IMR-90 (cell line): ENCODE measurements around the gene USB1.

ENCODE experiments used
- BHLHE40 ChIP-seq: fragments of 150-350 bp; IDR thresholded peaks from 2 replicates; pipeline ENCODE4 v1.6.1; 2016; ENCODE audit warnings: mild to moderate bottlenecking, low read depth, low read length
- CEBPB ChIP-seq: IDR thresholded peaks from 2 replicates; pipeline ENCODE4 v1.6.1; 2012; ENCODE audit warnings: low read depth, low read length, improper control_type of control experiment
- MAZ ChIP-seq: IDR thresholded peaks from 2 replicates; pipeline ENCODE4 v1.6.1; 2012; ENCODE audit warnings: low read depth, mild to moderate bottlenecking, low read length, improper control_type of control experiment, moderate library complexity, borderline replicate concordance
- MXI1 ChIP-seq: IDR thresholded peaks from 2 replicates; pipeline ENCODE4 v1.6.1; 2012; ENCODE audit warnings: low read depth, mild to moderate bottlenecking, low read length, moderate library complexity, borderline replicate concordance
- POLR2A ChIP-seq: IDR thresholded peaks from 2 replicates; pipeline ENCODE4 v1.6.1; 2012; ENCODE audit warnings: mild to moderate bottlenecking, low read depth, low read length
- TF ChIP-seq, protein P1 (sequence below): conservative IDR thresholded peaks from 2 replicates; pipeline ENCODE4 v1.5.1; 2012; ENCODE audit warnings: mild to moderate bottlenecking, low read depth, low read length, improper control_type of control experiment
- TF ChIP-seq, protein P2 (sequence below): fragments of 150-350 bp; IDR thresholded peaks from 2 replicates; pipeline ENCODE4 v1.6.1; 2017; ENCODE audit warnings: mild to moderate bottlenecking, antibody characterized with exemption, low read length, low read depth

DNA sequence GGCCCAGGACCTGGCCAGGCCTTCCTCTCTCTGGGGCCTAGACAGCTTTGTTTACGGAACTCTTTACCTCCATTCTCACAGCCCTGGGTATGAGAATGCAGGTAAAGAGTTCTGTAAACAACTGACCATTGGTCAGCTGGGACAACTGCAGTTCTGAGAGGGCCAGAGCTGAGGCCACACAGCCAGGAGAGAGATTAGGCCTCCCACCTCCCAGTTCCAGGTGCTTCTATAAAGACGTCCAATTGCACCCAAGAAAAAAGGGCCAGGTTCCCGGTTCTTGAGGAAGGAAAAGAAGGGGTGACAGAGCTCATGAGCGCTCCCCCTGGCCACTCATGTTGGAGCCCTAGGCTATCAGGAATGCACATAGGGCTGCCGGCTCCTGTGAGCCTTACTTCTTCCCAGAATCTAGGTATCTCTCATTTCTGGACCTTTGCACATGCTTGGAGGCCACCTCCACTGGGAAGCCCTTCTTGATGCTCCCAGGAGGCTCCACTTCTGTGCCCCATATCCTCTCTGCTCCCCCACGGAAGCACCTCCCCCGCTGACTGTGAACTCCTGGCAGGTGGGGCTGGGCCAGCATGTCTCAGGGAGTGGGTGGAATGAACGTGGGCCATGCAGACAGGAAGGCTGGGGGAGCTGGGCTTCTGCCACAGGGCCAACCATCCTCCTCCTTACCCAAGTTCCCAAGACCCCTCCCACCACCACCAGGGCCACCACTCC is 43.4 kb upstream of the USB1 start:
- TF ChIP-seq, protein P1, sequence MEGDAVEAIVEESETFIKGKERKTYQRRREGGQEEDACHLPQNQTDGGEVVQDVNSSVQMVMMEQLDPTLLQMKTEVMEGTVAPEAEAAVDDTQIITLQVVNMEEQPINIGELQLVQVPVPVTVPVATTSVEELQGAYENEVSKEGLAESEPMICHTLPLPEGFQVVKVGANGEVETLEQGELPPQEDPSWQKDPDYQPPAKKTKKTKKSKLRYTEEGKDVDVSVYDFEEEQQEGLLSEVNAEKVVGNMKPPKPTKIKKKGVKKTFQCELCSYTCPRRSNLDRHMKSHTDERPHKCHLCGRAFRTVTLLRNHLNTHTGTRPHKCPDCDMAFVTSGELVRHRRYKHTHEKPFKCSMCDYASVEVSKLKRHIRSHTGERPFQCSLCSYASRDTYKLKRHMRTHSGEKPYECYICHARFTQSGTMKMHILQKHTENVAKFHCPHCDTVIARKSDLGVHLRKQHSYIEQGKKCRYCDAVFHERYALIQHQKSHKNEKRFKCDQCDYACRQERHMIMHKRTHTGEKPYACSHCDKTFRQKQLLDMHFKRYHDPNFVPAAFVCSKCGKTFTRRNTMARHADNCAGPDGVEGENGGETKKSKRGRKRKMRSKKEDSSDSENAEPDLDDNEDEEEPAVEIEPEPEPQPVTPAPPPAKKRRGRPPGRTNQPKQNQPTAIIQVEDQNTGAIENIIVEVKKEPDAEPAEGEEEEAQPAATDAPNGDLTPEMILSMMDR, result no peak
- TF ChIP-seq CEBPB (no peak), POLR2A (no peak), MXI1 (no peak), MAZ (no peak), BHLHE40 (no peak)
- TF ChIP-seq, protein P2, sequence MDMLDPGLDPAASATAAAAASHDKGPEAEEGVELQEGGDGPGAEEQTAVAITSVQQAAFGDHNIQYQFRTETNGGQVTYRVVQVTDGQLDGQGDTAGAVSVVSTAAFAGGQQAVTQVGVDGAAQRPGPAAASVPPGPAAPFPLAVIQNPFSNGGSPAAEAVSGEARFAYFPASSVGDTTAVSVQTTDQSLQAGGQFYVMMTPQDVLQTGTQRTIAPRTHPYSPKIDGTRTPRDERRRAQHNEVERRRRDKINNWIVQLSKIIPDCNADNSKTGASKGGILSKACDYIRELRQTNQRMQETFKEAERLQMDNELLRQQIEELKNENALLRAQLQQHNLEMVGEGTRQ, result no peak
